GM23338 (cell line): ENCODE results near the gene PRELID1. TPM values are rescaled to one million over a fixed set of nuclear protein-coding genes. Genes with fewer than 3 reads are reported as not detected.
A peak's percentile ranks its signal among the peaks of the same experiment; 100 is the strongest.

Source experiments
- ATAC-seq: fragments of 200-7000 bp; cut with Tn5 transposase; 3 replicates; pipeline ENCODE4 v1.9.1; 2020
- DNase-seq: peaks from one replicate; pipeline ENCODE4 v3.0.0-alpha.2; 2015; ENCODE audit warnings: low spot score
- H2AFZ ChIP-seq: fragments of 200-600 bp; sonication (generic); 2 replicates; pipeline ENCODE4 v1.8.0; 2016; ENCODE audit warnings: antibody characterized with exemption, mild to moderate bottlenecking, moderate library complexity
- H3F3A ChIP-seq: fragments of 200-600 bp; sonication (generic); replicated peaks from 2 replicates; pipeline ENCODE4 v1.8.0; 2017; ENCODE audit warnings: antibody characterized with exemption, mixed run types, low read depth
- H3K27ac ChIP-seq: fragments of 200-600 bp; sonication (generic); 2 replicates; pipeline ENCODE4 v1.6.1; 2016; ENCODE audit warnings: low read depth
- H3K27me3 ChIP-seq: fragments of 200-600 bp; sonication (generic); 2 replicates; pipeline ENCODE4 v1.8.0; 2016; ENCODE audit warnings: mild to moderate bottlenecking, mixed run types, moderate library complexity; ENCODE audit not compliant: insufficient read depth
- H3K36me3 ChIP-seq: fragments of 200-600 bp; sonication (generic); 2 replicates; pipeline ENCODE4 v1.8.0; 2016; ENCODE audit warnings: mild to moderate bottlenecking; ENCODE audit not compliant: insufficient read depth
- H3K4me1 ChIP-seq: fragments of 200-600 bp; sonication (generic); 2 replicates; pipeline ENCODE4 v1.8.0; 2016; ENCODE audit warnings: mild to moderate bottlenecking, moderate library complexity; ENCODE audit not compliant: insufficient read depth
- H3K4me2 ChIP-seq: fragments of 200-600 bp; sonication (generic); 2 replicates; pipeline ENCODE4 v1.7.1; 2017; ENCODE audit warnings: mixed run types
- H3K4me3 ChIP-seq: fragments of 200-600 bp; sonication (generic); 2 replicates; pipeline ENCODE4 v1.6.1; 2016; ENCODE audit warnings: mixed run types
- H3K79me2 ChIP-seq: fragments of 200-600 bp; sonication (generic); replicated peaks from 2 replicates; pipeline ENCODE4 v1.8.0; 2017; ENCODE audit warnings: mild to moderate bottlenecking; ENCODE audit not compliant: insufficient read depth
- H3K9me2 ChIP-seq: fragments of 200-600 bp; sonication (generic); 2 replicates; pipeline ENCODE4 v1.8.0; 2017; ENCODE audit not compliant: insufficient read depth
- H4K20me1 ChIP-seq: fragments of 200-600 bp; sonication (generic); replicated peaks from 2 replicates; pipeline ENCODE4 v1.8.0; 2017; ENCODE audit warnings: mild to moderate bottlenecking; ENCODE audit not compliant: insufficient read depth
- H3K27ac Mint-ChIP-seq: 2 replicates; pipeline ENCODE4 v1.8.0; 2020; ENCODE audit warnings: inconsistent platforms, mild to moderate bottlenecking, moderate library complexity, mixed read lengths
- H3K27me3 Mint-ChIP-seq: 3 replicates; pipeline ENCODE4 v1.8.0; 2022; ENCODE audit warnings: low read depth, mild to moderate bottlenecking, moderate library complexity, mixed read lengths, inconsistent platforms; ENCODE audit not compliant: insufficient read depth, poor library complexity
- H3K36me3 Mint-ChIP-seq: 3 replicates; pipeline ENCODE4 v1.8.0; 2021; ENCODE audit warnings: low read depth, mild to moderate bottlenecking, inconsistent platforms, moderate library complexity, mixed read lengths
- H3K4me1 Mint-ChIP-seq: 3 replicates; pipeline ENCODE4 v1.8.0; 2020; ENCODE audit warnings: mild to moderate bottlenecking, inconsistent platforms, mixed read lengths
- H3K4me3 Mint-ChIP-seq: 3 replicates; pipeline ENCODE4 v1.8.0; 2021; ENCODE audit warnings: moderate library complexity, mild to moderate bottlenecking, inconsistent platforms, mixed read lengths
- H3K9me3 Mint-ChIP-seq: 3 replicates; pipeline ENCODE4 v1.8.0; 2020; ENCODE audit warnings: moderate library complexity, mild to moderate bottlenecking, inconsistent platforms, mixed read lengths
- CREB1 ChIP-seq: fragments of 250-450 bp; sonication (Bioruptor Pico); IDR thresholded peaks from 2 replicates; pipeline ENCODE4 v1.5.0; 2020; ENCODE audit warnings: low read depth, mild to moderate bottlenecking, moderate library complexity
- EZH2 ChIP-seq: fragments of 200-600 bp; sonication (generic); IDR thresholded peaks from one replicate; pipeline ENCODE4 v1.8.0; 2017; ENCODE audit warnings: antibody characterized with exemption, mild to moderate bottlenecking, low read depth; ENCODE audit not compliant: unreplicated experiment
- EZH2phosphoT487 ChIP-seq: fragments of 200-600 bp; sonication (generic); IDR thresholded peaks from one replicate; pipeline ENCODE4 v1.8.1; 2018; ENCODE audit warnings: antibody characterized with exemption; ENCODE audit not compliant: unreplicated experiment
- JUNB ChIP-seq: IDR thresholded peaks from one replicate; pipeline ENCODE4 v1.6.1; 2016; ENCODE audit warnings: antibody characterized with exemption; ENCODE audit not compliant: unreplicated experiment
- NANOG ChIP-seq: IDR thresholded peaks from 2 replicates; pipeline ENCODE4 v1.6.1; 2016; ENCODE audit warnings: antibody characterized with exemption, borderline replicate concordance
- POLR2AphosphoS5 ChIP-seq: IDR thresholded peaks from 2 replicates; pipeline ENCODE4 v1.6.1; 2016; ENCODE audit warnings: antibody characterized with exemption, low read depth
- STAT1 ChIP-seq: IDR thresholded peaks from one replicate; pipeline ENCODE4 v1.6.1; 2016; ENCODE audit warnings: antibody characterized with exemption; ENCODE audit not compliant: unreplicated experiment
- ZNF114 ChIP-seq: fragments of 250-450 bp; sonication (Bioruptor Pico); IDR thresholded peaks from 2 replicates; pipeline ENCODE4 v1.5.0; 2020; ENCODE audit warnings: mild to moderate bottlenecking, moderate library complexity
- ZNF331 ChIP-seq: fragments of 250-450 bp; sonication (Bioruptor Pico); IDR thresholded peaks from 2 replicates; pipeline ENCODE4 v1.5.0; 2020; ENCODE audit warnings: low read depth, mild to moderate bottlenecking, moderate library complexity
- polyA plus RNA-seq: library from polyadenylated mRNA; unstranded; fragments of >200 nt; fragmentation: Nextera tagmentation; extraction: Ambion mirVana; gene quantifications from 2 replicates; pipeline ENCODE4 v1.2.1, GENCODE V29; 2016
- total RNA-seq: library from RNA; depleted of rRNA; stranded (reverse); fragments of >200 nt; shearing (Covaris generic); gene quantifications from 2 replicates; pipeline ENCODE4 v1.2.3, GENCODE V29; 2014
- TF ChIP-seq, protein P1 (sequence below): fragments of 250-450 bp; sonication (Bioruptor Pico); IDR thresholded peaks from 2 replicates; pipeline ENCODE4 v1.5.0; 2020; ENCODE audit warnings: mild to moderate bottlenecking, moderate library complexity
- TF ChIP-seq, protein P2 (sequence below): IDR thresholded peaks from 2 replicates; pipeline ENCODE4 v1.6.1; 2016; ENCODE audit warnings: antibody characterized with exemption
- TF ChIP-seq, protein P3 (sequence below): IDR thresholded peaks from one replicate; pipeline ENCODE4 v1.6.1; 2018; ENCODE audit warnings: antibody characterized with exemption; ENCODE audit not compliant: unreplicated experiment
- TF ChIP-seq, protein P4 (sequence below), 2 experiments: fragments of 200-600 bp in 1 of 2; sonication (generic) in 1 of 2; conservative IDR thresholded peaks; 2 replicates each; pipeline versions ENCODE4 v1.5.1 to v1.6.1; 2016 to 2017; ENCODE audit warnings: antibody characterized with exemption in 2 of 2, low read depth in 2 of 2, mild to moderate bottlenecking in 2 of 2, moderate library complexity in 1 of 2

PRELID1 gene
- total and polyA plus RNA-seq, 2 experiments from 2014 or later, result 328 to 349 TPM

DNA sequence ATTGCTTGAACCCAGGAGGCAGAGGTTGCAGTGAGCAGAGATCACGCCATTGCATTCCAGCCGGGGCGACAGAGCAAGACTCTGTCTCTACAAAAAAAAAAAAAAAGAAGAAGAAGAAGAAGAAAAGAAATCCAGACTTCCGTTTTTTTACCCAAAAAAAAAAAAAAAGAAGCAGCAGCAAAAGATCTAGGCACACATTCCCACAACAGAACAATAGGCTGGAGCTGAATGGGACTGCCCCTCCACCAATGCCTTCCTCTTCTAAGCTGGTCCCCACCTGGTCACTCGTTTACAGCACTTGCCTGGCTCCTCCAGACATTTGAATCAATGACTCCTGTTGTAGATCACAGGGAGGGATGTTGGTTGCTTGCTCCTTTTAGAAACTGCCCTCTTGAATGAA, 49.5 kb downstream of the PRELID1 start:
- Mint-ChIP-seq H3K36me3 (peaks cover 5% of the 10 kb centered on the region; the same call in 2 of the 3 replicates), H3K27ac (no peak overlapping the region), H3K9me3 (no peaks in the 10 kb centered on the region; the same call in 2 of the 3 replicates), H3K4me1 (peaks cover 25% of the 10 kb centered on the region), H3K27me3 (peaks cover 18% of the 10 kb centered on the region), H3K4me3 (peak overlapping the region; percentile 49)
- Histone ChIP-seq H3K9me2 (peaks cover 4% of the 10 kb centered on the region; the same call in 1 of the 2 replicates), H3K4me1 (peaks cover 6% of the 10 kb centered on the region), H3K36me3 (peaks cover 6% of the 10 kb centered on the region; the same call in 1 of the 2 replicates), H4K20me1 (peaks cover 2% of the 10 kb centered on the region; the same call in 1 of the 2 replicates), H3K4me3 (no peak overlapping the region), H3K4me2 (no peak overlapping the region), H3K79me2 (peaks cover 33% of the 10 kb centered on the region), H3K27ac (no peak overlapping the region), H3F3A (0 out of 2 replicates have a peak, but pooled peaks cover 6% of the 10 kb centered on the region), H2AFZ (no peak overlapping the region), H3K27me3 (no peaks in the 10 kb centered on the region; the same call in 1 of the 2 replicates)
- ATAC-seq (no peak), DNase-seq (no peak)
- no peak for TF ChIP-seq JUNB
- TF ChIP-seq, protein P1, sequence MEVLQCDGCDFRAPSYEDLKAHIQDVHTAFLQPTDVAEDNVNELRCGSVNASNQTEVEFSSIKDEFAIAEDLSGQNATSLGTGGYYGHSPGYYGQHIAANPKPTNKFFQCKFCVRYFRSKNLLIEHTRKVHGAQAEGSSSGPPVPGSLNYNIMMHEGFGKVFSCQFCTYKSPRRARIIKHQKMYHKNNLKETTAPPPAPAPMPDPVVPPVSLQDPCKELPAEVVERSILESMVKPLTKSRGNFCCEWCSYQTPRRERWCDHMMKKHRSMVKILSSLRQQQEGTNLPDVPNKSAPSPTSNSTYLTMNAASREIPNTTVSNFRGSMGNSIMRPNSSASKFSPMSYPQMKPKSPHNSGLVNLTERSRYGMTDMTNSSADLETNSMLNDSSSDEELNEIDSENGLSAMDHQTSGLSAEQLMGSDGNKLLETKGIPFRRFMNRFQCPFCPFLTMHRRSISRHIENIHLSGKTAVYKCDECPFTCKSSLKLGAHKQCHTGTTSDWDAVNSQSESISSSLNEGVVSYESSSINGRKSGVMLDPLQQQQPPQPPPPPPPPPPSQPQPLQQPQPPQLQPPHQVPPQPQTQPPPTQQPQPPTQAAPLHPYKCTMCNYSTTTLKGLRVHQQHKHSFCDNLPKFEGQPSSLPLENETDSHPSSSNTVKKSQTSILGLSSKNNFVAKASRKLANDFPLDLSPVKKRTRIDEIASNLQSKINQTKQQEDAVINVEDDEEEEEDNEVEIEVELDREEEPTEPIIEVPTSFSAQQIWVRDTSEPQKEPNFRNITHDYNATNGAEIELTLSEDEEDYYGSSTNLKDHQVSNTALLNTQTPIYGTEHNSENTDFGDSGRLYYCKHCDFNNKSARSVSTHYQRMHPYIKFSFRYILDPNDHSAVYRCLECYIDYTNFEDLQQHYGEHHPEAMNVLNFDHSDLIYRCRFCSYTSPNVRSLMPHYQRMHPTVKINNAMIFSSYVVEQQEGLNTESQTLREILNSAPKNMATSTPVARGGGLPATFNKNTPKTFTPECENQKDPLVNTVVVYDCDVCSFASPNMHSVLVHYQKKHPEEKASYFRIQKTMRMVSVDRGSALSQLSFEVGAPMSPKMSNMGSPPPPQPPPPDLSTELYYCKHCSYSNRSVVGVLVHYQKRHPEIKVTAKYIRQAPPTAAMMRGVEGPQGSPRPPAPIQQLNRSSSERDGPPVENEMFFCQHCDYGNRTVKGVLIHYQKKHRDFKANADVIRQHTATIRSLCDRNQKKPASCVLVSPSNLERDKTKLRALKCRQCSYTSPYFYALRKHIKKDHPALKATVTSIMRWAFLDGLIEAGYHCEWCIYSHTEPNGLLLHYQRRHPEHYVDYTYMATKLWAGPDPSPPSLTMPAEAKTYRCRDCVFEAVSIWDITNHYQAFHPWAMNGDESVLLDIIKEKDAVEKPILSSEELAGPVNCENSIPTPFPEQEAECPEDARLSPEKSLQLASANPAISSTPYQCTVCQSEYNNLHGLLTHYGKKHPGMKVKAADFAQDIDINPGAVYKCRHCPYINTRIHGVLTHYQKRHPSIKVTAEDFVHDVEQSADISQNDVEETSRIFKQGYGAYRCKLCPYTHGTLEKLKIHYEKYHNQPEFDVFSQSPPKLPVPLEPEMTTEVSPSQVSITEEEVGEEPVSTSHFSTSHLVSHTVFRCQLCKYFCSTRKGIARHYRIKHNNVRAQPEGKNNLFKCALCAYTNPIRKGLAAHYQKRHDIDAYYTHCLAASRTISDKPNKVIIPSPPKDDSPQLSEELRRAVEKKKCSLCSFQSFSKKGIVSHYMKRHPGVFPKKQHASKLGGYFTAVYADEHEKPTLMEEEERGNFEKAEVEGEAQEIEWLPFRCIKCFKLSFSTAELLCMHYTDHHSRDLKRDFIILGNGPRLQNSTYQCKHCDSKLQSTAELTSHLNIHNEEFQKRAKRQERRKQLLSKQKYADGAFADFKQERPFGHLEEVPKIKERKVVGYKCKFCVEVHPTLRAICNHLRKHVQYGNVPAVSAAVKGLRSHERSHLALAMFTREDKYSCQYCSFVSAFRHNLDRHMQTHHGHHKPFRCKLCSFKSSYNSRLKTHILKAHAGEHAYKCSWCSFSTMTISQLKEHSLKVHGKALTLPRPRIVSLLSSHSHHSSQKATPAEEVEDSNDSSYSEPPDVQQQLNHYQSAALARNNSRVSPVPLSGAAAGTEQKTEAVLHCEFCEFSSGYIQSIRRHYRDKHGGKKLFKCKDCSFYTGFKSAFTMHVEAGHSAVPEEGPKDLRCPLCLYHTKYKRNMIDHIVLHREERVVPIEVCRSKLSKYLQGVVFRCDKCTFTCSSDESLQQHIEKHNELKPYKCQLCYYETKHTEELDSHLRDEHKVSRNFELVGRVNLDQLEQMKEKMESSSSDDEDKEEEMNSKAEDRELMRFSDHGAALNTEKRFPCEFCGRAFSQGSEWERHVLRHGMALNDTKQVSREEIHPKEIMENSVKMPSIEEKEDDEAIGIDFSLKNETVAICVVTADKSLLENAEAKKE (CRISPR knock-in tag), result no peak
- TF ChIP-seq, protein P2, sequence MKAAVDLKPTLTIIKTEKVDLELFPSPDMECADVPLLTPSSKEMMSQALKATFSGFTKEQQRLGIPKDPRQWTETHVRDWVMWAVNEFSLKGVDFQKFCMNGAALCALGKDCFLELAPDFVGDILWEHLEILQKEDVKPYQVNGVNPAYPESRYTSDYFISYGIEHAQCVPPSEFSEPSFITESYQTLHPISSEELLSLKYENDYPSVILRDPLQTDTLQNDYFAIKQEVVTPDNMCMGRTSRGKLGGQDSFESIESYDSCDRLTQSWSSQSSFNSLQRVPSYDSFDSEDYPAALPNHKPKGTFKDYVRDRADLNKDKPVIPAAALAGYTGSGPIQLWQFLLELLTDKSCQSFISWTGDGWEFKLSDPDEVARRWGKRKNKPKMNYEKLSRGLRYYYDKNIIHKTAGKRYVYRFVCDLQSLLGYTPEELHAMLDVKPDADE, result no peak
- no peak for TF ChIP-seq EZH2
- no peak for TF ChIP-seq ZNF114 (CRISPR knock-in tag)
- TF ChIP-seq, protein P3, sequence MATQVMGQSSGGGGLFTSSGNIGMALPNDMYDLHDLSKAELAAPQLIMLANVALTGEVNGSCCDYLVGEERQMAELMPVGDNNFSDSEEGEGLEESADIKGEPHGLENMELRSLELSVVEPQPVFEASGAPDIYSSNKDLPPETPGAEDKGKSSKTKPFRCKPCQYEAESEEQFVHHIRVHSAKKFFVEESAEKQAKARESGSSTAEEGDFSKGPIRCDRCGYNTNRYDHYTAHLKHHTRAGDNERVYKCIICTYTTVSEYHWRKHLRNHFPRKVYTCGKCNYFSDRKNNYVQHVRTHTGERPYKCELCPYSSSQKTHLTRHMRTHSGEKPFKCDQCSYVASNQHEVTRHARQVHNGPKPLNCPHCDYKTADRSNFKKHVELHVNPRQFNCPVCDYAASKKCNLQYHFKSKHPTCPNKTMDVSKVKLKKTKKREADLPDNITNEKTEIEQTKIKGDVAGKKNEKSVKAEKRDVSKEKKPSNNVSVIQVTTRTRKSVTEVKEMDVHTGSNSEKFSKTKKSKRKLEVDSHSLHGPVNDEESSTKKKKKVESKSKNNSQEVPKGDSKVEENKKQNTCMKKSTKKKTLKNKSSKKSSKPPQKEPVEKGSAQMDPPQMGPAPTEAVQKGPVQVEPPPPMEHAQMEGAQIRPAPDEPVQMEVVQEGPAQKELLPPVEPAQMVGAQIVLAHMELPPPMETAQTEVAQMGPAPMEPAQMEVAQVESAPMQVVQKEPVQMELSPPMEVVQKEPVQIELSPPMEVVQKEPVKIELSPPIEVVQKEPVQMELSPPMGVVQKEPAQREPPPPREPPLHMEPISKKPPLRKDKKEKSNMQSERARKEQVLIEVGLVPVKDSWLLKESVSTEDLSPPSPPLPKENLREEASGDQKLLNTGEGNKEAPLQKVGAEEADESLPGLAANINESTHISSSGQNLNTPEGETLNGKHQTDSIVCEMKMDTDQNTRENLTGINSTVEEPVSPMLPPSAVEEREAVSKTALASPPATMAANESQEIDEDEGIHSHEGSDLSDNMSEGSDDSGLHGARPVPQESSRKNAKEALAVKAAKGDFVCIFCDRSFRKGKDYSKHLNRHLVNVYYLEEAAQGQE, result no peak
- no peak for TF ChIP-seq CREB1 (CRISPR knock-in tag)
- no peak for TF ChIP-seq ZNF331
- no peak for TF ChIP-seq STAT1
- no peak for TF ChIP-seq POLR2AphosphoS5
- TF ChIP-seq, protein P4, sequence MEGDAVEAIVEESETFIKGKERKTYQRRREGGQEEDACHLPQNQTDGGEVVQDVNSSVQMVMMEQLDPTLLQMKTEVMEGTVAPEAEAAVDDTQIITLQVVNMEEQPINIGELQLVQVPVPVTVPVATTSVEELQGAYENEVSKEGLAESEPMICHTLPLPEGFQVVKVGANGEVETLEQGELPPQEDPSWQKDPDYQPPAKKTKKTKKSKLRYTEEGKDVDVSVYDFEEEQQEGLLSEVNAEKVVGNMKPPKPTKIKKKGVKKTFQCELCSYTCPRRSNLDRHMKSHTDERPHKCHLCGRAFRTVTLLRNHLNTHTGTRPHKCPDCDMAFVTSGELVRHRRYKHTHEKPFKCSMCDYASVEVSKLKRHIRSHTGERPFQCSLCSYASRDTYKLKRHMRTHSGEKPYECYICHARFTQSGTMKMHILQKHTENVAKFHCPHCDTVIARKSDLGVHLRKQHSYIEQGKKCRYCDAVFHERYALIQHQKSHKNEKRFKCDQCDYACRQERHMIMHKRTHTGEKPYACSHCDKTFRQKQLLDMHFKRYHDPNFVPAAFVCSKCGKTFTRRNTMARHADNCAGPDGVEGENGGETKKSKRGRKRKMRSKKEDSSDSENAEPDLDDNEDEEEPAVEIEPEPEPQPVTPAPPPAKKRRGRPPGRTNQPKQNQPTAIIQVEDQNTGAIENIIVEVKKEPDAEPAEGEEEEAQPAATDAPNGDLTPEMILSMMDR (conservative IDR thresholded peaks at IDR 0.05; ENCODE audit: low read depth in 2 of 2), result no peak
- no peak for TF ChIP-seq NANOG
- no peak for TF ChIP-seq EZH2phosphoT487
